ENCODE data around the gene MAGI2. TPM values are rescaled to one million over a fixed set of nuclear protein-coding genes. Genes with fewer than 3 reads are reported as not detected.
"Not testable (repeated sequence)": the region's sequence is repeated elsewhere in the genome, so short reads cannot be mapped to it uniquely, and the experiment has no call there.

Gene MAGI2
- polyA plus RNA-seq, 10 donors, result 3.9 to 8.2 (median 5.2) TPM

DNA sequence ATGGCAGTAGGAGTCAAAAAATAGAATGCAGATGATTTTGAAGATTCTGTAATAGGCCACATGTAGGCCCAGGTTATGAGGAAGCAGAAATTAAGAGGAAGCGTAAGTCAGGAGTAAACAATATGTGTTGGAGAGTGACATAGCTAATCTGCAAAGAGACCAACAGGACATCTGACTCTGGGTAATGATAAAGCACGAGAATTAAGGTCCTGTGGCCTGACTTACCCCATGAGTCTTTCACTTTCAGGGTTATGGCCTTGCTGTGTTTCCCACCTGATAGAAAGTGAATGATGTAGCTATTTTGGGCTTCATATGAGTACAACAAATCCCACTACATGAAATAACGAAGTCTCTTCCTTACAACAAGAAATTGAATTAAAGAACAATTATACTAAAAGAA is 393.0 kb downstream of the MAGI2 start:
- no peak for DNase-seq

DNA sequence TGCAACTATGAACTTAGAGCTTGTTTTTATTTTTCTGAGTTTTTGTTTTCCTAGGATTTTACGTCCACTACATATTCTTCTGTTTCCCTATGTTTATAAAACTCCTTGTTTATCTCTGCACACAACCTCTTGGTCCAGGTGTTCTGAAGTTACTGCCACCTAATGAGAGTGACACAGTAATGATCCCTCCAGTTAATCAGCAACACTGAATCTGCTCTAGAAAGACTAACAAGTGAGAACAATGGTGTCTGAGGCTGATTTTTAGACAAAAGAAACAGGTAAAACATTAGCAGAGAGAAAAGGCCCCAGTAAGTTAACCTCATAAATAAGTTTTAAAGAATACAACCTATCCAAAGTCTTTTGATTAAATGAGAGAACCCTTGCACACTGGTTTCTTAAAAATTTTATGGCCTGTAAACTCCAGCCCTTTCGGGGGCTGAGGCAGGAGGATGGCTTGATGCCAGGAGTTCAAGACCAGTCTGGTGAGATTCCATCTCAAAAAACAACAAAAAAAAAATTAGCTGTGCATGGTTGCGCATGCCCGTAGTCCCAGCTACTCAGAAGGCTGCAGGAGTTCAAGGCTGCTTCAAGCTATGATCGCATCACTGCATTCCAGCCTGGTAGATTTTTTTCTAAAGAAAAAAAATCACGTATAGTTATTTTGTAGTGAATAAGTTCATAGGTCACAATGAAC is 397.6 kb downstream of the MAGI2 start:
- DNase-seq, result no peak

DNA sequence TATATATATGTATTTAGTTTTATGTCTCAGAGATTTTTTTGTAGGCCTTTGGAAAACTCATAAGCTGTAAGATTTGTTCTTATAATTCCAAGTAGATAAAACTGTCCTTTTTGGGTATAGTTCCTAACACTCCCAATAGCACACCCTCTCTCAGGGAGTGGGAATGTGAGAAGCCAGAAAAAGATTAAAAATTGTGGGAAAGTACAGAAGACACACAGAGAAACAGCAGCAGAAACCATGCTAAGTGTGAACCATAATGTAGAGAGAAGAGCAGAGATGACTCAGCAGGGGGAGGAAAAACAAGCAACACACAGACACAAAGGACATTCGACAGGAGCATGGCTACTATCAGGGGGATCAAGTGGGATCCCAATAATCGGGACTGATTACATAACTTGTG is 401.6 kb downstream of the MAGI2 start:
- DNase-seq, result no peak

DNA sequence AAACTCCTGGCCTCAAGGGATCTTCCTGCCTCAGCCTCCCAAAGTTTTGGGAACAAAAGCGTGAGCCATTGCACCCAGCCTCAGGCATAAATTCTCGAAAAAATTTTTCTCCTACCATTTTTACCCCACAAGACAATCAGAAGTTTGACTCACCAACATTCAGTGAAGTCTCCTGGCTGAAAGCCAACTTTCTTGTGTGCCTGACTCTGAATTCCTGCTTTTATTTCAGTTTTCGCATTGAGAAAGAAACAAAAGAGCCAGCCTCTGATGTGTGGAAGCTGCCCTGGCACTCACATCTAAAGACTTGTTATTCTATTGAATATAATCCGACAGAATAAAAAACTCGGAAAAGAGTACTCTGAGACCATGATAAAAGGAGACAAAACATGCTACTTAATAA is 402.9 kb downstream of the MAGI2 start:
- DNase-seq, result peak in 1 of 3 donors; percentile 6

DNA sequence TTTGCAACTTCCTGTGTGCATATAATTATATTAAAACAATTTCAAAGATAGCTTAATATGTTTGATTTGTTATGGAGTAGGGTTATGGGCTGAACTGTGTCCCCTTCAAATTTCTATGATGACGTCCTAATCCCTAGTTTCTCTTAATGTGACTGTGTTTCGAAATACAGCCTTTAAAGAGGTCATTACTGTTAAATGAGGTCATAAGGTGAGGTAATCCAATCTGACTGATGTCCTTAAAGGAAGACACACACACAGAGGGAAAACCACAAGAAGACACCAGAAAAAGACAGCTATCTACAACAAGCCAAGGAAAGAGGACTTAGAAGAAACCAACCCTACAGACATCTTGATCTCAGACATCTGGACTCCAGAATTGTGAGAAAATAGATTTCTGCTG is 407.4 kb downstream of the MAGI2 start:
- no peak for DNase-seq

DNA sequence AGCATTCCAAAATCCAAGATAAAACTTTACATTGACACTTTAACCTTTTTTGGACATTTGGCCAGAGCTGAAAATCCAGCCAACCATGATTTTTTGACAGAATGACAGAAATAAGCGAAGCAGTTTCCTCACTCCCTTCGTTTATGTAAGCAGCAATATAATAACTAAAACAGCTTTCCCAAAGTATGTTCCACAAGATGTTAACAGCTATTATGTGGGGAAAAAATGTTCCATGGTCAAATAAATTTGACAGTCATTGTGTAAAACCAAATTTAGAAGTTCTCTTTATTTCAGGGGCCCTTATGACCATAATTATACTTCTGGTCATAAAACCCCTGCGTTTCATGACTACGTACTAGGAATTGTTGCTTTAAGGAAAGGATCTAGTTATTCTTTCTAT is 416.5 kb downstream of the MAGI2 start:
- DNase-seq, result no peak

DNA sequence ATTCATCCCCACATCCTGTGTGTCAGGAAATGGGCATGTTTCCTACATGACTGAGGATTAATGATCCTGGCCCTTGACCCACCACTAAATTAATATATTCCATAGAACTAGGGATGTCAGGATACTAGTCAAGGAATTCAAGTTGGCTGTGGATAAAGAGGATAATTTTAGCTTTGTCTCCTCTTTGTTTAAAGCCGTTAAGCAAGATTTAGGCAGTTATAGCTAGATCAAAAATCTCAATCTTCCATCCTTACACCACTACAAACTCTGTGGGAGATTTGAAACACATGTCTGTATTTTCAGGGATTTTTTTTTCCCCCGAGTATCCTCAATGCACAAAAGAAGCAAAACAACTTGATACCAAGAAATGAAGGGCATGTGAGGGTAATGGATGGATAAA is 417.1 kb downstream of the MAGI2 start:
- DNase-seq, result no peak

DNA sequence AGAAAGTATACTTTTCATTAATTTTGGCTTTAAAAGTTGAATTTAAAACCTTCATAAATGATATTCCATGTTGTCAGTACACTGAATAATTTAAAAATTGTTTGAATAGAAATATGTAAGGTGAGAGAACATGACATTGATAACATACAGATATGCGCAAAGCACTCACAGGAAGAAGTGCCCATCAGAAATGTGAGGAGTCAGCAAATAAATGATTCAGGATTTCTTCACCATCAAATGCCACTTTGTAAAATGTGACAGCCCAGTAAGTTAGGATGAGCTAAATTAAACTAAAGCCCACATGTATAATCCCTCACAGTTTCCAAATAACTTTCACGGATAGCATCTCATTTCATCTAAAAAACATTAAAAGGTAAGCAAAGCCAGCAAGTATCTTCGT is 417.6 kb downstream of the MAGI2 start:
- no peak for DNase-seq

DNA sequence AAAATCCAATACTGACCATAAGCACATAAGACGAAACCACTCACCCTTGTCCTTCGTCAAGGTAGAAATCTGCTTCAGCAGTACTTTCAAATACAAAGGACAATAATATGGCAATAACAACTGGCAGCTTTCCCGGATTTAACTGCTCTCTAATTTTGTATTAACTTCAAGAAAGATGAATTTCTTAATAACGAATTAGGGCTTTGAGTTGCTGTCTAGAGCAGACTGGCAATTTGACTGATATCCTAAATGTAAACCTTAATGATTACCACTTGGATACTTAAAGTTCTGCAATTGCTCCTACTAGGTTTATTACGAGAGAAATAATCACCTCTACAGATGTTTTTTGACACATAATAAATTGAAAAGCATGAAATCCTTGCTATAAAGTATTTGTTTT is 418.7 kb downstream of the MAGI2 start:
- no peak for DNase-seq

DNA sequence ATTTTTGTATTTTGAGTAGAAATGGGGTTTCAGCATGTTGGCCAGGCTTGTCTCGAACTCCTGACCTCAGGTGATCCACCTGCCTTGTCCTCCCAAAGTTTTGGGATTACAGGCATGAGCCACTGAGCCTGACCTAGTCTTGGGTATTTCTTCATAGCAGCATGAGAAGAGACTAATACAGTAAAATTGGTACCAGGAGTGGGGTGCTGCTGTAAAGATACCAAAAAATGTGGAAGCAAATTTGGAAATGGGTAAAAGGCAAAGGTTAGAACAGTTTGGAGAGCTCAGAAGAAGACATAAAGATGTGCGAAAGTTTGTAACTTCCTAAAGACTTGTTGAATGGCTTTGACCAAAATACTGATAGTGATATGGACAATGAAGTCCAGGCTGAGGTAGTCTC is 433.8 kb downstream of the MAGI2 start:
- not testable (repeated sequence) for DNase-seq

DNA sequence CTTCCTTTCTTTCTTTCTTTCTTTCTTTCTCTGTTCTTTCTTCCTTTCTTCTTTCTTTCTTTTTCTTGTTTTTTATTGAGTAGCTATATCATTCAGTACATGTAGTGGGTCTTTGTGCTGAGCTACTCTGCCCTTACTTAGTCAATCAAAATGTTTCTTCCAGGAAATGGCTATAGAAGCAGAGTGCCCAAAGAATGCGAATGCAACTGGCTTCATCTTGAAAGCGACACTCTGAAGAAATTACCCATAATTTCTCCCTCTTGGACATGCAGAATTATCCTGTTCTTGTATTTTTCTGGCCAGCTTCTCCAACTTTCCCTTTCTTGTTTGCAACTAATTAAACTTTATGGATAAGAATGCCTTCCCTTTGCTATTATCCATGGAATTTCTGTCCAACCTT is 441.5 kb downstream of the MAGI2 start:
- DNase-seq, result no peak

DNA sequence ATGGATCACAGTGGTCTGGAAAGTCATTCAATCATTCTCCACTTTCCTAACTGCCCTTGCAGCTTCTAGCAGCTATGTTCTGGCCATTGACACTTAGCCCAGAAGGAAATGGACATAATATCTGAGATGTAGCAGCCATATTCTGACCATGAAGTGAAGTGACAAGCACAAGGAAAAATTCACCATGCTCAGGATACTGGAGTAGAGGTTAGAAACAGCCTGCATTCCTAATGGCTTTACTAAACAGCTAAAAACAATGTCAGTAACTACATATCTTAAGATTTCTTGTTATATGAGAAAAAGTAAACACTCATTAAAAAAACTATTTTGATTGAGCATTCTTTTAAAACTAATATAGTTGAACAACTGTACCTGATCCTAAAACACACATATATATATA is 443.8 kb downstream of the MAGI2 start:
- DNase-seq, result no peak

DNA sequence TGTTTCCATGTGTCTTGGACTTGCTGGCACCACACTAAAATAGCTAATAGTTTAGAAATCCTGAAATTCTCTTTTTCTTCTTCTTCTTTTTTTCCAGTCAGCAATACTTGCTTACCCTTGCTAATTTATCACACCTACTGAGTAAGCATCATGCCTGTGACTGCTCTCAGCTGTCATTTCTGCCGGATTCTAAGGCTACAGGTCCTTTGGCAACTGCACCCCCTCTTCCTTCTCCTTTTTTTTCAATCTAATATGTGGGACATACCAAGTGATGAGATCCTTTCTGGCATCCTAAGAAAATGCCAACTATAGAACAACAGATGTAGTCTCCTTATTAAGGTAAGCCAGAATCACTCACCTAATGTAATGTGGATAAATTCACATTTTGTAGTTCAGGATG is 444.7 kb downstream of the MAGI2 start:
- DNase-seq, result no peak

DNA sequence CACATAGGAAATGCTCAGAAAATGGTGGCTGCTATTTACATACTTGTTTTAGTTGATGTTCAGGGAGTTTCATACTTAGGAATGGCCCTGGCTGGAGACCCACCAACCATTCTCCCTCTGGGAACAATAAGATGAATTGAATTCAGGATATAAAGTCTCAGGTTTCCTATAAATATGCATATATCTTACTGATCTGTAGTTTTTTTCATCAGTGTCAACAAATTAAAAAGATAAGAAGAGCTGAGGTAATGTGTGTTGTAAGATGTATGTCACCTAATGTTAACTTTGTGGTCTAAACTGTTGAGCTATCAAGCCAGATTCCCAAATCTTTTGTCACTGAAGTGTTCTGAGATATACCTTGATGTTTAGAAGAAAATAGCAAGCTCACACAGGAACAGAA is 457.5 kb downstream of the MAGI2 start:
- no peak for DNase-seq

DNA sequence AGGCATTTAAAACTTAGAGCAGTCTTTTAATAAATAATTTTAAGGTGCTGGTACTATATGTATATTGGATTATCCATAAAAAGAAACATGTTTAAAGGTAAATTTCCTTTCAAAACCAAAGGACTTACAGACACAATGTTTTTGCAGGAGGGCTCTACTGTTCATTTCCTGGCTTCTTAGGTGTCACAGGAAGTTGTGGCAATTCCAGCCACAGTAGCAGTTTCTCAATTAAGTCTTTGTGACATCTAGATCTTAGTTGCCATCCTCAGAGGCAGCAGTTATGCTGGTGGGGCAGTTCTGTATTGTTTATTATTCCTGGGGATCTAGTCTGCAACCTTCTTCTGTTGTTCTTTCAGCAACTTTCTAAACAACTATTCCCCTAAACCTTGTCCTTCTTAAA is 460.1 kb downstream of the MAGI2 start:
- DNase-seq, result no peak

DNA sequence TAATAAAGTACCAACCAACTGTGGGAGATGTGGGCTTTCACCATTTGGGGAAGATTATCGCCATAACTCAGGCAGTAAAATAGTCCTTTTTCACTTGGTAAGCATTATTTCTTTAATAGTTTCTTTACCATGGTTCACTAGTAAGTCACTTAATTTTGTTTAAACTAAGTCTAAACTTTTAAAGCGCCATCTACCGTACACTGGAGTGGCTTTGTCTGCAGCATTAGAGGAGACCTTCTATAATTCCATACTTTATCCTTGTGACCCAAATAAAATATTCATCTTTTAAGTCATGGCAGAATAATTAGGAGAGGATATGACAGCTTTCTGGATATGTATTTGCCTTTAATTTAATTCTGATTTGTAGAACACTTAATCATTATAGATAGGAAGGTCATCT is 468.0 kb downstream of the MAGI2 start:
- DNase-seq, result no peak

DNA sequence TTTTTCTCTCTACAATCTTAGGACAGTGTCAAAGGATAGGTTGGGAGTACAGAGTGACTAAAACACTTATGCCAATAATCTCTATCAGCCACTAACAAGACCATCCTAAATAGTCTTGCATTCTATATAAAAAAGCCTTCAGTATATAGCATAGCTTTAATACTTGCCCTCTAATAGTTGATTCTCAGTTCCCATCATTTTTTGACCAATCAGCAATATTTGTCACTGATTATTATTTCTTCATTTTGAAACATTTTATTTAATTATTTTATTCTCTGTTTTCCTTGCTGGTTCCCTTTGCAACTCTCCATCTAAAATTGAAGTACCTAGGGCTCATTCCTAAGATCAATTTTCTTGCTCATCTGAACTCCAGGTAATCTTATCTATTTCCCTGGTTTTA is 470.0 kb downstream of the MAGI2 start:
- no peak for DNase-seq

DNA sequence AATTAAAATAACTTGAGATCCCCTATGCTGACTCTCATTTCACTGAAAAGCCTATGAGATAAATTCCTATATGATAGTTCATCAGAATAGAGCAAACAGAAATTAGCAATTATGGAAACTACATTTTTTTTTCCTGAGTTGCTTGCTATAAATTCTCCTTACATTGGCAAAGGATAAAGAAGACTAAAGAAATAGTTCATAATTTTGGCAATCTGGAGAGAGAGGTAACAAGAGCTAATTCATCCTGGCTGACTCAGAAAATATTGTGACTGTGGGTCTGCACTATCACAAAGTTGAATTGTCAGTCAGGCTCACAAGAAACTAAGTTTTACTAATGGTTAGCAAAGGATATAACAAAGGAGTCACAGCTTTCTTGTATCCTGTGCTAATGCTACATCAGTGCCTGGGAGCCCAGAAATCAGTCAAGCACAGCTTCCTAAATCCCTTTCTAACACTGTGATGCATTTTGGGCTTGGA is 483.0 kb downstream of the MAGI2 start:
- peak in 1 of 3 donors; percentile 45 for DNase-seq

DNA sequence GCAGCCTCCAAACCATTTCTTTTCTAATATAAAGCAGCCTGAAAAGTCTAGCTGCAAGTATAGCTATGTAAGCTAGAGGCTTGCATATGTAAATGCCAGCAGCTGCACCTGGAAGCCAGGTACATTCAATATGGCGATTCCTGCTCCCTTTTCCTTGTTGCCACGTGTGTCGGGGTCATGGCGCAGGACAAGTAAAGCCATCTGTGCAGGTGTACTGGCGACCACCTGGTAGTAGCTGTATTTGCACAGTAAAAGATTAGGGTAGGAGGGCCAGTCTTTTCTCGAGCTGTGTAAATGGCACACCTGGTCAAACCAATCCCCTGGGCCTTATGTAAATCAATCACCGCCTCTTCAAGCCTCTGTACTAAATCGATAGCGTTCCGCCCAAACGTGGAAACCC is 484.5 kb downstream of the MAGI2 start:
- DNase-seq, result no peak

DNA sequence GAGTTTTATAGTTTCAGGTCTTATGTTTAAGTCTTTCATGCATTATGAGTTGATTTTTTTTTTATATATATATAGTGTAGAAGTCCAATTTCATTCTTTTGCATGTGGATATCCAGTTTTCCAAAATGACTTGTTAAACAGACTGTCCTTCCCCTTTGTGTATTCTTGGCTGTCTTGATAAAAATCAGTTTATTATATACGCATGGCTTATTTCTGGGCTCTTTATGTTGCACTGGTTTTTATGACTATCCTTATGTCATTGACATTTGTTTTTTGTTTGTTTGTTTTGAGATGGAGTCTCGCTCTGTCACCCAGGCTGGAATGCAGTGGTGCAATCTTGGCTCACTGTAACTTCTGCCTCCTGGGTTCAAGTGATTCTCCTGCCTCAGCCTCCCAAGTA is 485.9 kb downstream of the MAGI2 start:
- not testable (repeated sequence) for DNase-seq

DNA sequence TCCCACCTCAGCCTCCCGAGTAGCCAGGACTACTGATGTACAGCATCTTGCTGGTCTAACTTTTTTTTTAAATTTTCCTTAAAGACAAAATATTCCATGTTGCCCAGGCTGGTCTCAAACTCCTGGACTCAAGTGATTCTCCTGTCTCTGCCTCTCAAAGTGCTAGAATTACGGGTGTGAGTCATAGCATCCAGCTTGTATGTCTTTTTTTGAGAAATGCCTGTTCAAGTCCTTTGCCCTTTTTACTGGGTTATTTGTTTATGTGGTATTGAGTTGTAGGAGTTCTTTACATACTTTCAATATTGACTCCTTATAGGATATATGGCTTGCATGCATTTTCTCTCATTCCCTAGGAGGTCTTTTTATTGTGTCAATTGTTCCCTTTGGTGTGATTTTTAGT is 486.4 kb downstream of the MAGI2 start:
- no peak for DNase-seq

DNA sequence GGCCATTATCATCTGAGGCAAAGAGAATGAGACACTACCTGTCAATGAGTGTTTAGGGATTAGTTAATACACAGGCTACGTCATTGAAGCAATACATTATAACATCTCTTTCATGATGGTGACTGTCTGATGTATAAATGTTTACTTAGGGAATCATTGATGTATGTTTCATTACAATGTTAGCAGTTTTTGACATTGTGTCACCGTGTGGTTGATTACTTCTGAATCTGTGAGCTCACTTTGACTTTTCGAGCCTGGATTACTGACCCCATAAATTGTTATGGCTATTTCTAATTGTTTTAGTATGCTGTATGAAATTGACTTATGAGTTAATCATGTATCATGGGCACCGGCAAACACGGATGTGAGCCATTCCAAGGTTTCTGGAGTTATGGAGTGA is 494.0 kb downstream of the MAGI2 start:
- DNase-seq, result no peak

DNA sequence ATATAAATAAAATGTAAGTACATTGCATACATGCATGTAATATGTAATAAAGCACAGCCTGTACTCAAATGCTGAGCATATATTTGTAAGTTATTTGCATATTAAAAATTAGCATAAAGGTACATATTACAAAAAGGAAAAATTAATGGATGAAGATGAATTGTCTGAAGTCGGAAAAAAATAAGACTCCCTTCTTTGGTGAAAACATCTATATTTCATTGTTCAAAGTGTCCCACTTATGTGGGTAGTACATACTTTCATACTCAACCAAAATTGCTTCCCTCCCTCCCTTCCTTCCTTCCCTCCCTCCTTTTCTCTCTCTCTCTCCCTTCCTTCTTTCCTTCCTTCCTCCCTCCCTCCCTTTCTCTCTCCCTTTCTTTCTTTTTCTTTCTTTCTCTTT is 498.1 kb downstream of the MAGI2 start:
- DNase-seq, result no peak

DNA sequence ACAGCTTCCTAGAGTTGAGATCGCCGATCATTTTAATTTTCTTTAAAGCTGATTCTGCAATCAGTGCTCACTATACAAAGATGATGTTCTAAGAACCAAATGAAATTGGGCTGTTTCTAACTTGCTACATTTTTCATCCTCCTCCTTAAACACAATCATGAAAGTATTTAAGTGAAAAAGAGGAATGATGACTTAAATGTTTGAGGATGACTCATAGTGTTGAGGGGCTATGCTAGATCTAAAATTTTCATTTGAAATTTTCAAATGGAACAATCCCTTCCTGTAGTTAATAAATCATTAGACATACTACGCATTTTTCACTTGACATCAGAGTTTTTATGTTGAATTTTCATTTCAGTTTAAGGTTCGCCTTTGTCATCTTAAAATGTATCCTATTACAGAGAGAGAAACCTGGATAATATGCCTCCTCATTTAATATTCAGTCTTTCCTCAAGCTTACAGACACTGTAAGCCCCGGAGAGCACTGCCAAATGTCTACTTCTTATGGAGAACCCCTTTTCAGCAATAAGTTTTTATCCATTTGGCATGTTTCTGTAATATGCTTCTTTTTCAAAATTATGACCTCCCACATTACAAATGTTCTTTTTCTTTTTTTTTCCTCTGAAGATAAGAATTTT is 499.6 kb downstream of the MAGI2 start:
- DNase-seq, result peak in 1 of 3 donors; percentile 5
